Melanocyte of skin (primary cell): ENCODE data around the gene SLC28A3. TPM values are rescaled to one million over a fixed set of nuclear protein-coding genes. Genes with fewer than 3 reads are reported as not detected.

ENCODE experiments used
- total RNA-seq, 2 donors: library from RNA; depleted of rRNA; stranded (reverse); fragments of >200 nt; gene quantifications; 2 replicates each; pipeline ENCODE4 v1.2.3, GENCODE V29; 2012

SLC28A3 gene, protein sequence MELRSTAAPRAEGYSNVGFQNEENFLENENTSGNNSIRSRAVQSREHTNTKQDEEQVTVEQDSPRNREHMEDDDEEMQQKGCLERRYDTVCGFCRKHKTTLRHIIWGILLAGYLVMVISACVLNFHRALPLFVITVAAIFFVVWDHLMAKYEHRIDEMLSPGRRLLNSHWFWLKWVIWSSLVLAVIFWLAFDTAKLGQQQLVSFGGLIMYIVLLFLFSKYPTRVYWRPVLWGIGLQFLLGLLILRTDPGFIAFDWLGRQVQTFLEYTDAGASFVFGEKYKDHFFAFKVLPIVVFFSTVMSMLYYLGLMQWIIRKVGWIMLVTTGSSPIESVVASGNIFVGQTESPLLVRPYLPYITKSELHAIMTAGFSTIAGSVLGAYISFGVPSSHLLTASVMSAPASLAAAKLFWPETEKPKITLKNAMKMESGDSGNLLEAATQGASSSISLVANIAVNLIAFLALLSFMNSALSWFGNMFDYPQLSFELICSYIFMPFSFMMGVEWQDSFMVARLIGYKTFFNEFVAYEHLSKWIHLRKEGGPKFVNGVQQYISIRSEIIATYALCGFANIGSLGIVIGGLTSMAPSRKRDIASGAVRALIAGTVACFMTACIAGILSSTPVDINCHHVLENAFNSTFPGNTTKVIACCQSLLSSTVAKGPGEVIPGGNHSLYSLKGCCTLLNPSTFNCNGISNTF
- not detected for total RNA-seq

DNA sequence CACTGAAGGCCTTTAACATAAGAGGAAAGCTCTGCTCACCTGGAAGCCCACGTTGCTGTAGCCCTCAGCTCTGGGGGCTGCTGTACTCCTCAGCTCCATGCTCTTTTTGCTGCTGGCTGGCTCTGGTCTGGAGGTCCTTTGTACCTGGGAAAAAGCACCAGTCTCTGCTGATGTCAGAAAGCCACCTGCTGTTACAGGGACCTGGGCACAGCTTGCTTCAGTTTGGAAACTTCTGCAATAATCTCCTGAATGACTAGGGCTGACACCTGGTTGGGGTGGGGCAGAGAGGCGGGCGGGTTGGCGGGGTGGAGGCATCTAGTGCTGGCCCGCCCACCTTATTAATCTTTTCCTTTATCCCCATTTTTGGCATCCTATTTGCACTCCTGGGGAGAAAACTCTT, at the start of gene SLC28A3:
Gene SLC28A3, minus strand, starts transcription at position 224 of the 400 bp plus-strand sequence. Its CDS starts 125 bp downstream, at position 99.

